H9 (cell line): ENCODE measurements around the gene LAMTOR5. TPM values are rescaled to one million over a fixed set of nuclear protein-coding genes. Genes with fewer than 3 reads are reported as not detected.
A peak's percentile ranks its signal among the peaks of the same experiment; 100 is the strongest.

Experiments used
- DNase-seq: peaks from one replicate; pipeline ENCODE4 v3.0.0-alpha.2; 2017
- H2AFZ ChIP-seq: one replicate; pipeline ENCODE4 v1.6.1; 2013; ENCODE audit warnings: mild to moderate bottlenecking, low read length, control low read depth, moderate library complexity
- H2AK5ac ChIP-seq: 2 replicates; pipeline ENCODE4 v1.6.1; 2013; ENCODE audit warnings: low read length, control low read depth, mixed read lengths; ENCODE audit not compliant: insufficient read length
- H2BK120ac ChIP-seq: one replicate; pipeline ENCODE4 v1.6.1; 2013; ENCODE audit warnings: low read depth, mild to moderate bottlenecking, low read length, control low read depth, inconsistent platforms; ENCODE audit not compliant: poor library complexity, severe bottlenecking
- H2BK12ac ChIP-seq: 2 replicates; pipeline ENCODE4 v1.6.1; 2013; ENCODE audit warnings: low read length, control low read depth, mixed read lengths, low read depth; ENCODE audit not compliant: insufficient read length
- H2BK15ac ChIP-seq: 2 replicates; pipeline ENCODE4 v1.6.1; 2013; ENCODE audit warnings: low read depth, low read length, control low read depth
- H2BK20ac ChIP-seq: one replicate; pipeline ENCODE4 v1.6.1; 2013; ENCODE audit warnings: low read depth, mild to moderate bottlenecking, low read length, control low read depth, inconsistent platforms; ENCODE audit not compliant: poor library complexity, severe bottlenecking
- H2BK5ac ChIP-seq: 2 replicates; pipeline ENCODE4 v1.6.1; 2013; ENCODE audit warnings: low read length, control low read depth, mixed read lengths; ENCODE audit not compliant: insufficient read length
- H3K14ac ChIP-seq: 2 replicates; pipeline ENCODE4 v1.6.1; 2013; ENCODE audit warnings: low read length, control low read depth; ENCODE audit not compliant: insufficient read depth
- H3K18ac ChIP-seq: 2 replicates; pipeline ENCODE4 v1.6.1; 2013; ENCODE audit warnings: low read depth, mild to moderate bottlenecking, mixed read lengths, low read length, control low read depth; ENCODE audit not compliant: insufficient read length
- H3K23ac ChIP-seq: 2 replicates; pipeline ENCODE4 v1.6.1; 2013; ENCODE audit warnings: low read length, control low read depth, mixed read lengths, low read depth; ENCODE audit not compliant: insufficient read length
- H3K23me2 ChIP-seq: 2 replicates; pipeline ENCODE4 v1.6.1; 2013; ENCODE audit warnings: low read depth, mild to moderate bottlenecking, mixed read lengths, low read length, control low read depth; ENCODE audit not compliant: insufficient read length, poor library complexity, severe bottlenecking
- H3K27ac ChIP-seq: 2 replicates; pipeline ENCODE4 v1.5.1; 2013; ENCODE audit warnings: low read length, control low read depth, mixed read lengths, low read depth; ENCODE audit not compliant: insufficient read length
- H3K27me3 ChIP-seq: 2 replicates; pipeline ENCODE4 v1.6.1; 2013; ENCODE audit warnings: low read length, control low read depth, inconsistent platforms; ENCODE audit not compliant: insufficient read depth
- H3K4ac ChIP-seq: 2 replicates; pipeline ENCODE4 v1.6.1; 2013; ENCODE audit warnings: low read depth, mild to moderate bottlenecking, control low read depth, inconsistent platforms, low read length, moderate library complexity
- H3K4me1 ChIP-seq: 2 replicates; pipeline ENCODE4 v1.6.1; 2013; ENCODE audit warnings: low read length, control low read depth, inconsistent platforms; ENCODE audit not compliant: insufficient read depth
- H3K4me2 ChIP-seq: 2 replicates; pipeline ENCODE4 v1.6.1; 2013; ENCODE audit warnings: low read length, control low read depth, mixed read lengths; ENCODE audit not compliant: insufficient read length, insufficient read depth
- H3K56ac ChIP-seq: 2 replicates; pipeline ENCODE4 v1.6.1; 2013; ENCODE audit warnings: low read depth, mild to moderate bottlenecking, mixed read lengths, low read length, control low read depth; ENCODE audit not compliant: insufficient read length
- H3K79me1 ChIP-seq: 2 replicates; pipeline ENCODE4 v1.6.1; 2013; ENCODE audit warnings: low read depth, mild to moderate bottlenecking, moderate library complexity, low read length, control low read depth, inconsistent platforms; ENCODE audit not compliant: insufficient read depth, poor library complexity, severe bottlenecking
- H3K79me2 ChIP-seq: 2 replicates; pipeline ENCODE4 v1.6.1; 2013; ENCODE audit warnings: low read length, control low read depth, inconsistent platforms; ENCODE audit not compliant: insufficient read depth
- H3K9ac ChIP-seq: 2 replicates; pipeline ENCODE4 v1.6.1; 2013; ENCODE audit warnings: low read length, control low read depth, mixed read lengths; ENCODE audit not compliant: insufficient read length; ENCODE audit errors: extremely low read depth
- H3K9me3 ChIP-seq: one replicate; pipeline ENCODE4 v1.6.1; 2013; ENCODE audit warnings: low read depth, low read length, inconsistent platforms; ENCODE audit not compliant: control insufficient read depth
- H3T11ph ChIP-seq: one replicate; pipeline ENCODE4 v1.6.1; 2013; ENCODE audit warnings: mild to moderate bottlenecking, low read length, control low read depth, inconsistent platforms
- H4K20me1 ChIP-seq: one replicate; pipeline ENCODE4 v1.6.1; 2013; ENCODE audit not compliant: control insufficient read depth, insufficient read length, insufficient read depth
- H4K5ac ChIP-seq: 2 replicates; pipeline ENCODE4 v1.6.1; 2013; ENCODE audit warnings: low read depth, mild to moderate bottlenecking, mixed read lengths, low read length, control low read depth; ENCODE audit not compliant: insufficient read length
- H4K8ac ChIP-seq: replicated peaks from 2 replicates; pipeline ENCODE4 v1.6.1; 2013; ENCODE audit warnings: low read length, control low read depth, mixed read lengths, low read depth; ENCODE audit not compliant: insufficient read length
- H4K91ac ChIP-seq: 2 replicates; pipeline ENCODE4 v1.6.1; 2013; ENCODE audit warnings: low read depth, mild to moderate bottlenecking, moderate library complexity, mixed read lengths, low read length, control low read depth; ENCODE audit not compliant: insufficient read length
- H3K27ac Mint-ChIP-seq, 3 experiments: 2 replicates in 2 of 3; 3 replicates in 1 of 3; pipeline ENCODE4 v1.8.0; 2020 to 2021; ENCODE audit warnings: mixed read lengths in 3 of 3, mild to moderate bottlenecking in 1 of 3, moderate library complexity in 1 of 3
- H3K27me3 Mint-ChIP-seq: 2 replicates; pipeline ENCODE4 v1.8.0; 2021; ENCODE audit warnings: low read depth, mild to moderate bottlenecking, moderate library complexity, mixed read lengths
- H3K36me3 Mint-ChIP-seq, 3 experiments: 2 replicates in 2 of 3; 3 replicates in 1 of 3; pipeline ENCODE4 v1.8.0; 2020 to 2021; ENCODE audit warnings: low read depth in 3 of 3, mixed read lengths in 3 of 3; ENCODE audit not compliant: insufficient read depth in 1 of 3
- H3K4me1 Mint-ChIP-seq, 2 experiments: 2 replicates each; pipeline ENCODE4 v1.8.0; 2020; ENCODE audit warnings: mixed read lengths in 2 of 2
- H3K4me3 Mint-ChIP-seq, 2 experiments: 2 replicates in 1 of 2; 3 replicates in 1 of 2; pipeline ENCODE4 v1.8.0; 2020 to 2021; ENCODE audit warnings: mild to moderate bottlenecking in 2 of 2, mixed read lengths in 2 of 2, moderate library complexity in 1 of 2
- H3K9me3 Mint-ChIP-seq, 2 experiments: 2 replicates in 1 of 2; 3 replicates in 1 of 2; pipeline ENCODE4 v1.8.0; 2020; ENCODE audit warnings: mild to moderate bottlenecking in 2 of 2, mixed read lengths in 2 of 2, moderate library complexity in 1 of 2
- WGBS: extraction: QIAGEN DNeasy Blood & Tissue Kit; methylation state at CpG from one replicate; pipeline ENCODE4 v1.1.7; 2013; ENCODE audit warnings: missing lambda C conversion rate, low lambda C conversion rate, mixed read lengths; ENCODE audit not compliant: insufficient read length; ENCODE audit errors: extremely low coverage; 5-methylcytosine and 5-hydroxymethylcytosine counted together
- total RNA-seq: library from RNA; stranded (reverse); gene quantifications from 2 replicates; pipeline ENCODE4 v1.2.1, GENCODE V29; 2021
- TF ChIP-seq, protein P1 (sequence below): fragments of 200-600 bp; sonication (generic); conservative IDR thresholded peaks from 3 replicates; pipeline ENCODE4 v1.8.0; 2021; ENCODE audit warnings: antibody characterized with exemption, mild to moderate bottlenecking

The LAMTOR5 gene
- total RNA-seq, 1 experiment from 2014 or later = 108 TPM

DNA sequence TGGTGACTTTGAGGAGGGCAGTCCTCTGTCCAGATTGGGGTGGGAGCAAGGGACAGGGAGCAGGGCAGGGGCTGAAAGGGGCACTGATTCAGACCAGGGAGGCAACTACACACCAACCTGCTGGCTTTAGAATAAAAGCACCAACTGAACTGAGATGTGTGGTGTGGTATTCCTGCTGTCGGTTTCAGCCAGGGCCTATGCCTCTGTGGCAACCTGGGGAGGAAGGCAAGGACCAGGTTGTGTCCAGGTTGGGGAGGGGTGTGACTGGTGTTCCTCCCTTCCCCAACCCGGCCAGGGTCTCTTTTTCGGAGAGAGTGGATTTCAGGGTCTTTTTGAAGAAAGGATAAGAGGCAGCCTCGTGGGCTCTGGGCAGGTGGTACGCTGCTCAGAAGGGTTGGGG, 49.7 kb upstream of the LAMTOR5 start:
- Histone ChIP-seq H2BK120ac (no peak overlapping the region), H3K4me2 (no peak overlapping the region), H3K18ac (no peak overlapping the region), H3K9ac (no peak overlapping the region), H4K91ac (no peak overlapping the region), H3K79me1 (no peaks in the 10 kb centered on the region), H3K27me3 (no peaks in the 10 kb centered on the region), H3K4me1 (no peaks in the 10 kb centered on the region), H3T11ph (no peak overlapping the region), H2BK15ac (no peak overlapping the region), H3K27ac (no peak overlapping the region), H4K20me1 (no peaks in the 10 kb centered on the region), H2AK5ac (no peak overlapping the region), H3K23me2 (no peaks in the 10 kb centered on the region), H4K8ac (no peak overlapping the region), H4K5ac (no peak overlapping the region), H3K23ac (no peak overlapping the region), H3K79me2 (no peaks in the 10 kb centered on the region), H3K14ac (no peak overlapping the region), H3K9me3 (no peaks in the 10 kb centered on the region), H2BK5ac (no peak overlapping the region), H3K4ac (no peak overlapping the region), H2BK20ac (no peak overlapping the region), H3K56ac (no peak overlapping the region), H2AFZ (no peak overlapping the region), H2BK12ac (no peak overlapping the region)
- Mint-ChIP-seq H3K4me3 (no peak overlapping the region), H3K9me3 (peaks cover 3% of the 10 kb centered on the region in 2 experiments; a peak in 2 of 5 replicates), H3K27me3 (peaks cover 14% of the 10 kb centered on the region), H3K4me1 (peaks cover 5 to 6% of the 10 kb centered on the region in 2 experiments), H3K36me3 (no peaks in the 10 kb centered on the region), H3K27ac (0 out of 7 replicates have a peak overlapping the region, but pooled peaks of 1 of the 3 experiments have one; percentile 70)
- no peak for DNase-seq
- TF ChIP-seq, protein P1, sequence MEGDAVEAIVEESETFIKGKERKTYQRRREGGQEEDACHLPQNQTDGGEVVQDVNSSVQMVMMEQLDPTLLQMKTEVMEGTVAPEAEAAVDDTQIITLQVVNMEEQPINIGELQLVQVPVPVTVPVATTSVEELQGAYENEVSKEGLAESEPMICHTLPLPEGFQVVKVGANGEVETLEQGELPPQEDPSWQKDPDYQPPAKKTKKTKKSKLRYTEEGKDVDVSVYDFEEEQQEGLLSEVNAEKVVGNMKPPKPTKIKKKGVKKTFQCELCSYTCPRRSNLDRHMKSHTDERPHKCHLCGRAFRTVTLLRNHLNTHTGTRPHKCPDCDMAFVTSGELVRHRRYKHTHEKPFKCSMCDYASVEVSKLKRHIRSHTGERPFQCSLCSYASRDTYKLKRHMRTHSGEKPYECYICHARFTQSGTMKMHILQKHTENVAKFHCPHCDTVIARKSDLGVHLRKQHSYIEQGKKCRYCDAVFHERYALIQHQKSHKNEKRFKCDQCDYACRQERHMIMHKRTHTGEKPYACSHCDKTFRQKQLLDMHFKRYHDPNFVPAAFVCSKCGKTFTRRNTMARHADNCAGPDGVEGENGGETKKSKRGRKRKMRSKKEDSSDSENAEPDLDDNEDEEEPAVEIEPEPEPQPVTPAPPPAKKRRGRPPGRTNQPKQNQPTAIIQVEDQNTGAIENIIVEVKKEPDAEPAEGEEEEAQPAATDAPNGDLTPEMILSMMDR = no peak
- WGBS = no CpG with 5 or more reads among the region's 5 CpGs
